Measurements from ENCODE around the gene NDST3.
"Not testable (repeated sequence)": the region's sequence is repeated elsewhere in the genome, so short reads cannot be mapped to it uniquely, and the experiment has no call there.

Gene NDST3

GRCh38 chr4:118278473-118279274, 244.4 kb downstream of the NDST3 start:
- DNase-seq: peak; percentile 88

GRCh38 chr4:118279328-118279727, 245.0 kb downstream of the NDST3 start:
- no peak for DNase-seq

GRCh38 chr4:118279920-118280432, 245.7 kb downstream of the NDST3 start:
- no peak for DNase-seq

- DNase-seq: no peak
Measured at GRCh38 chr4:118280501-118281218, 246.4 kb downstream of the NDST3 start.

GRCh38 chr4:118281611-118282442, 247.5 kb downstream of the NDST3 start:
- peak; percentile 9 for DNase-seq

- DNase-seq: no peak
Measured at GRCh38 chr4:118282692-118283091, 248.4 kb downstream of the NDST3 start.

- no peak for DNase-seq
Measured at GRCh38 chr4:118284169-118284568, 249.9 kb downstream of the NDST3 start.

- no peak for DNase-seq
Measured at GRCh38 chr4:118285931-118286330, 251.6 kb downstream of the NDST3 start.

GRCh38 chr4:118286685-118287084, 252.4 kb downstream of the NDST3 start:
- no peak for DNase-seq

- no peak for DNase-seq
Measured at GRCh38 chr4:118287711-118288451, 253.6 kb downstream of the NDST3 start.

GRCh38 chr4:118289794-118290193, 255.5 kb downstream of the NDST3 start:
- DNase-seq: no peak

GRCh38 chr4:118290951-118291350, 256.7 kb downstream of the NDST3 start:
- no peak for DNase-seq

- DNase-seq: no peak
Measured at GRCh38 chr4:118296729-118297128, 262.4 kb downstream of the NDST3 start.

- DNase-seq: not testable (repeated sequence)
Measured at GRCh38 chr4:118299619-118300018, 265.3 kb downstream of the NDST3 start.

GRCh38 chr4:118307643-118308042, 273.4 kb downstream of the NDST3 start:
- DNase-seq: no peak
